GM12878 (cell line): ENCODE results near the gene TUT1. TPM values are rescaled to one million over a fixed set of nuclear protein-coding genes. Genes with fewer than 3 reads are reported as not detected.

Experiments
- CEBPZ ChIP-seq: fragments of 150-350 bp; IDR thresholded peaks from 2 replicates; pipeline ENCODE4 v1.6.1; 2016; ENCODE audit warnings: low read depth, low read length
- CHD4 ChIP-seq: fragments of 200-600 bp; sonication (generic); IDR thresholded peaks from 2 replicates; pipeline ENCODE4 v1.6.1; 2016; ENCODE audit warnings: mild to moderate bottlenecking
- CUX1 ChIP-seq: IDR thresholded peaks from 2 replicates; pipeline ENCODE4 v1.6.1; 2012; ENCODE audit warnings: improper control_type of control experiment, low read depth, low read length; ENCODE audit not compliant: insufficient replicate concordance
- E4F1 ChIP-seq: fragments of 450-650 bp; IDR thresholded peaks from 2 replicates; pipeline ENCODE4 v1.6.1; 2018; ENCODE audit warnings: borderline replicate concordance, mild to moderate bottlenecking; ENCODE audit not compliant: partially characterized antibody
- FOXM1 ChIP-seq: IDR thresholded peaks from 2 replicates; pipeline ENCODE4 v1.6.1; 2012; ENCODE audit warnings: low read depth, mild to moderate bottlenecking, inconsistent platforms, low read length, moderate library complexity
- HSF1 ChIP-seq: fragments of 150-350 bp; IDR thresholded peaks from 2 replicates; pipeline ENCODE4 v1.6.1; 2014; ENCODE audit warnings: mild to moderate bottlenecking, low read depth, low read length
- IRF5 ChIP-seq: fragments of 450-650 bp; IDR thresholded peaks from 2 replicates; pipeline ENCODE4 v1.6.1; 2017; ENCODE audit warnings: borderline replicate concordance
- NR2F1 ChIP-seq: fragments of 450-650 bp; conservative IDR thresholded peaks from 2 replicates; pipeline ENCODE4 v1.6.1; 2017; ENCODE audit warnings: mild to moderate bottlenecking
- RBBP5 ChIP-seq: fragments of 200-600 bp; sonication (generic); conservative IDR thresholded peaks from 2 replicates; pipeline ENCODE4 v1.6.1; 2016
- polyA plus RNA-seq, 11 experiments: library from polyadenylated mRNA; depleted of rRNA in 4 of 11; unstranded in 6 of 11; stranded (reverse) in 5 of 11; fragments of >200 nt; fragmentation: Nextera tagmentation in 4 of 11; fragmentation: Illumina TruSeq in 1 of 11; extraction: Ambion mirVana in 4 of 11; extraction: Trizol in 1 of 11; gene quantifications; 1 replicate in 1 of 11; 2 replicates in 10 of 11; pipeline versions ENCODE4 v1.2.1 to v1.2.3, GENCODE V29; 2011 to 2016; ENCODE audit warnings: inconsistent platforms in 2 of 11, missing spikeins in 2 of 11, low read depth in 1 of 11
- total RNA-seq, 4 experiments: library from RNA; depleted of rRNA in 3 of 4; stranded (reverse); fragments of >200 nt in 3 of 4; fragmentation: Illumina TruSeq in 1 of 4; extraction: Trizol in 1 of 4; gene quantifications; 2 replicates each; pipeline versions ENCODE4 v1.2.1 to v1.2.3, GENCODE V29; 2013 to 2021

Gene TUT1
- total and polyA plus RNA-seq, 10 of the 15 experiments (the other 5 are each of a cell fraction or from before 2014, with no cell fraction given), result 1.1 to 29.9 (median 16.2) TPM

- TF ChIP-seq CUX1 (no peak), IRF5 (no peak), CEBPZ (no peak), RBBP5 (no peak), CHD4 (no peak), NR2F1 (no peak), FOXM1 (no peak), HSF1 (no peak), E4F1 (no peak)
Observed at GRCh38 chr11:62542111-62542745, 49.1 kb downstream of the TUT1 start (continued).
